HCT116 (cell line): ENCODE data around the gene AR. TPM values are rescaled to one million over a fixed set of nuclear protein-coding genes. Genes with fewer than 3 reads are reported as not detected.

ENCODE experiments used
- ATAC-seq: fragments of 200-7000 bp; cut with Tn5 transposase; 2 replicates; pipeline ENCODE4 v1.9.1; 2020; ENCODE audit warnings: mild to moderate bottlenecking, moderate library complexity
- BruUV-seq: library from RNA; stranded (reverse); fragments of 400-500 nt; replicated peaks from 2 replicates; lab custom pipeline; 2021; lab: Mats Ljungman, UMichigan
- CTCF ChIA-PET: fragments of 300-600 bp; sonication (Branson Sonifier 250); formaldehyde crosslinking; loops from one replicate; lab custom pipeline; 2021; ENCODE audit warnings: antibody characterized with exemption; lab: Charles Lee
- POLR2A ChIA-PET: fragments of 300-600, 350-600 bp; sonication (Branson Sonifier 250); formaldehyde crosslinking; loops from one replicate; lab custom pipeline; 2021; ENCODE audit warnings: antibody characterized with exemption; lab: Charles Lee
- RAD21 ChIA-PET, 2 experiments: fragments of 300-600 bp; sonication (Branson Sonifier 250); formaldehyde crosslinking; loops; one replicate each; lab custom pipeline; 2023; ENCODE audit warnings: low total read pairs in 2 of 2; ENCODE audit not compliant: uncharacterized antibody in 2 of 2, unreplicated experiment in 2 of 2, low non-redundant PET in 1 of 2; lab: Charles Lee
- DNase-seq: peaks from one replicate; pipeline ENCODE4 v3.0.0-alpha.2; 2010; ENCODE audit warnings: low read depth, low spot score
- H2AFZ ChIP-seq: fragments of 200-600 bp; shearing (Covaris generic), sonication (generic); 2 replicates; pipeline ENCODE4 v1.6.1; 2017; ENCODE audit warnings: low read depth, mixed run types, mixed read lengths, antibody characterized with exemption, low read length; ENCODE audit not compliant: poor library complexity, severe bottlenecking
- H3K27ac ChIP-seq: 2 replicates; pipeline ENCODE4 v1.5.1; 2012; ENCODE audit warnings: low read depth, low read length
- H3K27me3 ChIP-seq: fragments of 200-600 bp; sonication (generic); 2 replicates; pipeline ENCODE4 v1.6.1; 2016; ENCODE audit warnings: mixed run types, low read length, mixed read lengths; ENCODE audit not compliant: insufficient read depth
- H3K36me3 ChIP-seq, 2 experiments: fragments of 200-500 bp in 1 of 2; fragments of 200-600 bp in 1 of 2; sonication (Bioruptor generic) in 1 of 2; sonication (generic) in 1 of 2; 2 replicates each; pipeline versions ENCODE4 v1.5.1 to v1.6.1; 2014 to 2016; ENCODE audit warnings: low read length in 2 of 2, inconsistent platforms in 1 of 2, mixed read lengths in 1 of 2, mixed run types in 1 of 2; ENCODE audit not compliant: insufficient read depth in 2 of 2, control insufficient read depth in 1 of 2
- H3K4me1 ChIP-seq, 2 experiments: fragments of 200-600 bp in 1 of 2; sonication (generic) in 1 of 2; 2 replicates each; pipeline versions ENCODE4 v1.5.1 to v1.6.1; 2012 to 2017; ENCODE audit warnings: low read length in 2 of 2, inconsistent platforms in 1 of 2, mild to moderate bottlenecking in 1 of 2, mixed read lengths in 1 of 2, mixed run types in 1 of 2, moderate library complexity in 1 of 2; ENCODE audit not compliant: insufficient read depth in 2 of 2, control insufficient read depth in 1 of 2
- H3K4me2 ChIP-seq: fragments of 200-600 bp; sonication (generic); 2 replicates; pipeline ENCODE4 v1.6.1; 2017; ENCODE audit warnings: mixed run types, low read length, mixed read lengths
- H3K4me3 ChIP-seq, 2 experiments: fragments of 200-600 bp in 1 of 2; sonication (generic) in 1 of 2; replicated peaks in 1 of 2; 2 replicates each; pipeline ENCODE4 v1.5.1; 2011 to 2016; ENCODE audit warnings: low read length in 2 of 2, control low read depth in 1 of 2, low read depth in 1 of 2, mild to moderate bottlenecking in 1 of 2, mixed read lengths in 1 of 2, mixed run types in 1 of 2
- H3K79me2 ChIP-seq: fragments of 200-600 bp; sonication (generic); 2 replicates; pipeline ENCODE4 v1.6.1; 2017; ENCODE audit warnings: mild to moderate bottlenecking, mixed run types, low read length, moderate library complexity, mixed read lengths; ENCODE audit not compliant: insufficient read depth
- H3K9ac ChIP-seq: fragments of 200-600 bp; sonication (generic); 2 replicates; pipeline ENCODE4 v1.6.1; 2016; ENCODE audit warnings: low read length, mixed read lengths
- H3K9me2 ChIP-seq: fragments of 200-600 bp; sonication (generic), shearing (Covaris generic); 2 replicates; pipeline ENCODE4 v1.6.1; 2017; ENCODE audit warnings: mixed run types, mild to moderate bottlenecking, moderate library complexity; ENCODE audit not compliant: insufficient read depth
- H3K9me3 ChIP-seq, 2 experiments: fragments of 200-500 bp in 1 of 2; fragments of 200-600 bp in 1 of 2; sonication (Bioruptor generic) in 1 of 2; sonication (generic) in 1 of 2; 2 replicates each; pipeline ENCODE4 v1.6.1; 2014 to 2017; ENCODE audit warnings: low read length in 2 of 2, mixed read lengths in 2 of 2, inconsistent platforms in 1 of 2, low read depth in 1 of 2, mild to moderate bottlenecking in 1 of 2, mixed run types in 1 of 2, moderate library complexity in 1 of 2; ENCODE audit not compliant: control insufficient read depth in 1 of 2, insufficient read depth in 1 of 2
- H4K20me1 ChIP-seq: fragments of 200-600 bp; sonication (generic), shearing (Covaris generic); 2 replicates; pipeline ENCODE4 v1.6.1; 2017; ENCODE audit warnings: mixed run types, mild to moderate bottlenecking, moderate library complexity; ENCODE audit not compliant: insufficient read depth
- ATF3 ChIP-seq: IDR thresholded peaks from 2 replicates; pipeline ENCODE4 v1.6.1; 2012
- CEBPB ChIP-seq: IDR thresholded peaks from 2 replicates; pipeline ENCODE4 v1.6.1; 2012; ENCODE audit warnings: low read depth
- CTCF ChIP-seq, 3 experiments: fragments of 200-600 bp in 1 of 3; sonication (generic) in 1 of 3; IDR thresholded peaks in 2 of 3; conservative IDR thresholded peaks in 1 of 3; 2 replicates each; pipeline ENCODE4 v1.5.1; 2012 to 2017; ENCODE audit warnings: low read depth in 2 of 3, low read length in 2 of 3, antibody characterized with exemption in 1 of 3, borderline replicate concordance in 1 of 3, control low read depth in 1 of 3, mild to moderate bottlenecking in 1 of 3, mixed read lengths in 1 of 3, mixed run types in 1 of 3, moderate library complexity in 1 of 3; ENCODE audit not compliant: insufficient read depth in 1 of 3
- EGR1 ChIP-seq: IDR thresholded peaks from 2 replicates; pipeline ENCODE4 v1.6.1; 2012; ENCODE audit warnings: low read depth
- ELF1 ChIP-seq: IDR thresholded peaks from 2 replicates; pipeline ENCODE4 v1.6.1; 2012; ENCODE audit warnings: low read depth, borderline replicate concordance
- EZH2 ChIP-seq: fragments of 200-600 bp; sonication (generic); IDR thresholded peaks from 2 replicates; pipeline ENCODE4 v1.6.1; 2017; ENCODE audit warnings: antibody characterized with exemption, mixed run types
- MAX ChIP-seq: IDR thresholded peaks from 2 replicates; pipeline ENCODE4 v1.6.1; 2012
- POLR2A ChIP-seq: IDR thresholded peaks from 2 replicates; pipeline ENCODE4 v1.7.0; 2011; ENCODE audit warnings: borderline replicate concordance; ENCODE audit not compliant: insufficient read depth, insufficient read length; ENCODE audit errors: extremely low read depth
- POLR2AphosphoS5 ChIP-seq: IDR thresholded peaks from 2 replicates; pipeline ENCODE4 v1.6.1; 2011; ENCODE audit warnings: mild to moderate bottlenecking, low read depth, low read length, moderate library complexity
- SIN3A ChIP-seq: IDR thresholded peaks from 2 replicates; pipeline ENCODE4 v1.6.1; 2012; ENCODE audit warnings: low read depth
- SRF ChIP-seq: IDR thresholded peaks from 2 replicates; pipeline ENCODE4 v1.6.1; 2012; ENCODE audit warnings: low read depth
- TCF7L2 ChIP-seq: IDR thresholded peaks from 2 replicates; pipeline ENCODE4 v1.7.0; 2011; ENCODE audit warnings: borderline replicate concordance, inconsistent platforms; ENCODE audit not compliant: insufficient read depth, insufficient read length; ENCODE audit errors: extremely low read depth
- YY1 ChIP-seq: IDR thresholded peaks from 2 replicates; pipeline ENCODE4 v1.6.1; 2011; ENCODE audit warnings: low read length, low read depth, moderate library complexity, mild to moderate bottlenecking; ENCODE audit not compliant: insufficient replicate concordance; ENCODE audit errors: extremely low read depth
- ZBTB33 ChIP-seq: IDR thresholded peaks from 2 replicates; pipeline ENCODE4 v1.6.1; 2011; ENCODE audit warnings: mild to moderate bottlenecking, low read length, moderate library complexity; ENCODE audit not compliant: insufficient replicate concordance; ENCODE audit errors: extremely low read depth
- ZFX ChIP-seq: fragments of 450-650 bp; IDR thresholded peaks from 2 replicates; pipeline ENCODE4 v1.6.1; 2017
- ZNF274 ChIP-seq: fragments of 200-500 bp; sonication (Bioruptor generic); IDR thresholded peaks from 2 replicates; pipeline ENCODE4 v1.6.1; 2014; ENCODE audit warnings: mild to moderate bottlenecking, low read depth, low read length, inconsistent platforms
- intact Hi-C: fragments of 100-400 bp; cut with micrococcal nuclease; formaldehyde crosslinking; loops from 2 replicates; pipeline ENCODE4 v1.10.0; 2022
- total RNA-seq: library from RNA; stranded (reverse); gene quantifications from one replicate; pipeline ENCODE4 v1.2.1, GENCODE V29; 2021; ENCODE audit not compliant: unreplicated experiment

AR gene
- total RNA-seq, 1 experiment from 2014 or later: 0.02 TPM

- CTCF ChIA-PET: no interaction called here
- no peak overlapping the region for H2AFZ ChIP-seq
- no peak for DNase-seq
- RAD21 ChIA-PET: no interaction called here
- POLR2A ChIA-PET: no interaction called here
- no peaks in the 10 kb centered on the region for H3K4me1 ChIP-seq
- H3K36me3 ChIP-seq: no peaks in the 10 kb centered on the region
- H3K9me2 ChIP-seq: no peaks in the 10 kb centered on the region
- no peak for ATAC-seq
- H3K4me3 ChIP-seq: no peak overlapping the region
- intact Hi-C loops: no loop called here
- no peaks in the 10 kb centered on the region for H3K27me3 ChIP-seq
- H4K20me1 ChIP-seq: no peaks in the 10 kb centered on the region
- no peak overlapping the region for H3K9ac ChIP-seq
- TF ChIP-seq CTCF (IDR thresholded peaks at IDR 0.05 in 2 of 3, conservative IDR thresholded peaks at IDR 0.05 in 1 of 3; ENCODE audit: borderline replicate concordance in 1 of 3, insufficient read depth in 1 of 3, low read depth in 2 of 3, low read length in 2 of 3) (no peak), ZNF274 (no peak), ZFX (no peak), SIN3A (no peak), CEBPB (no peak), ELF1 (no peak), EZH2 (no peak), SRF (no peak), EGR1 (no peak), MAX (no peak), ATF3 (no peak), YY1 (no peak), TCF7L2 (no peak), POLR2AphosphoS5 (no peak), POLR2A (no peak), ZBTB33 (no peak)
- no TSS peak for BruUV-seq
- no peak overlapping the region for H3K4me2 ChIP-seq
- no peaks in the 10 kb centered on the region for H3K79me2 ChIP-seq
- no peak overlapping the region for H3K27ac ChIP-seq
- no peaks in the 10 kb centered on the region for H3K9me3 ChIP-seq
These were observed 75.4 kb downstream of the AR start for GRCh38 chrX:67619253-67619652.
